Fibroblast of villous mesenchyme (primary cell): ENCODE results near the gene MIER2. TPM values are rescaled to one million over a fixed set of nuclear protein-coding genes. Genes with fewer than 3 reads are reported as not detected.

Experiments
- DNase-seq: peaks from one replicate; pipeline ENCODE4 v3.0.0-alpha.2; 2010; ENCODE audit warnings: low read depth
- H3K4me3 ChIP-seq: 2 replicates; pipeline ENCODE4 v1.5.1; 2011; ENCODE audit warnings: low read depth, mild to moderate bottlenecking, low read length
- CTCF ChIP-seq: IDR thresholded peaks from 2 replicates; pipeline ENCODE4 v1.5.1; 2012; ENCODE audit warnings: low read depth, mild to moderate bottlenecking, low read length; ENCODE audit not compliant: insufficient read depth
- total RNA-seq: library from RNA; depleted of rRNA; stranded (reverse); fragments of >200 nt; gene quantifications from 2 replicates; pipeline ENCODE4 v1.2.3, GENCODE V29; 2012

Gene MIER2
- total RNA-seq, 1 donor: 19.9 TPM

- DNase-seq: no peak
- H3K4me3 ChIP-seq: no peak overlapping the region
- TF ChIP-seq CTCF: no peak
These were observed 50.2 kb downstream of the MIER2 start for GRCh38 chr19:294341-294945.

- H3K4me3 ChIP-seq: no peak overlapping the region
- no peak for TF ChIP-seq CTCF
- DNase-seq: no peak
These were observed 51.0 kb downstream of the MIER2 start for GRCh38 chr19:293436-294110.

- no peak for TF ChIP-seq CTCF
- DNase-seq: no peak
These were observed 51.6 kb downstream of the MIER2 start for GRCh38 chr19:292951-293350.

GRCh38 chr19:292281-292884 is 52.2 kb downstream of the MIER2 start:
- no peak for TF ChIP-seq CTCF
- no peak for DNase-seq
- H3K4me3 ChIP-seq: no peak overlapping the region

More at GRCh38 chr19:292951-293350, 51.6 kb downstream of the MIER2 start:
- no peak overlapping the region for H3K4me3 ChIP-seq

GRCh38 chr19:291561-292280 is 52.9 kb downstream of the MIER2 start:
- TF ChIP-seq CTCF: no peak
- peak overlapping the region; percentile 29 for H3K4me3 ChIP-seq

GRCh38 chr19:291006-291521 is 53.5 kb downstream of the MIER2 start, which contains the start of gene PLPP2:
Gene PLPP2 (minus strand): TSS chr19:291403. CDS start chr19:291336, 67 bp downstream.
- no peak for TF ChIP-seq CTCF
- H3K4me3 ChIP-seq: peak within 1 kb of the TSS; percentile 48
- no peak for DNase-seq

More at GRCh38 chr19:291561-292280, 52.9 kb downstream of the MIER2 start:
- no peak for DNase-seq
